GM19025 (cell line): ENCODE data around the gene UNG.

Source experiments
- ATAC-seq: cut with Tn5 transposase; IDR thresholded peaks from one replicate; pipeline ENCODE4 v1.9.1; 2021; ENCODE audit warnings: mild to moderate bottlenecking, low read depth, moderate library complexity; ENCODE audit not compliant: unreplicated experiment

UNG gene

GRCh38 chr12:109151457-109151856, 54.1 kb downstream of the UNG start:
- ATAC-seq, result no peak

- ATAC-seq, result no peak
Observed at GRCh38 chr12:109153821-109154441, 56.5 kb downstream of the UNG start.

GRCh38 chr12:109154451-109155438, 57.3 kb downstream of the UNG start:
- peak; percentile 84 for ATAC-seq

GRCh38 chr12:109156036-109156435, 58.6 kb downstream of the UNG start:
- no peak for ATAC-seq

- ATAC-seq, result no peak
Observed at GRCh38 chr12:109156586-109156985, 59.2 kb downstream of the UNG start.

GRCh38 chr12:109157986-109158385, 60.6 kb downstream of the UNG start:
- no peak for ATAC-seq

GRCh38 chr12:109160433-109160832, 63.0 kb downstream of the UNG start:
- no peak for ATAC-seq
